Vagina (tissue), 2 donors: Measurements from ENCODE around the gene GNG7. TPM values are rescaled to one million over a fixed set of nuclear protein-coding genes. Genes with fewer than 3 reads are reported as not detected.

Experiments
- DNase-seq, 2 donors: peaks; one replicate each; pipeline ENCODE4 v3.0.0-alpha.2; 2017; ENCODE audit errors: extremely low spot score in 2 of 2
- H3K27ac ChIP-seq: fragments of 200-600 bp; sonication (generic); one replicate; pipeline ENCODE4 v1.5.1; 2019
- H3K27me3 ChIP-seq: fragments of 200-600 bp; sonication (generic); one replicate; pipeline ENCODE4 v1.5.1; 2019
- H3K36me3 ChIP-seq, 2 donors: fragments of 200-600 bp; sonication (generic); one replicate each; pipeline ENCODE4 v1.5.1; 2017 to 2019
- H3K4me1 ChIP-seq: fragments of 200-600 bp; sonication (generic); one replicate; pipeline ENCODE4 v1.5.1; 2019
- H3K4me3 ChIP-seq, 2 donors: fragments of 200-600 bp; sonication (generic); 1 replicate in 1 of 2; 2 replicates in 1 of 2; pipeline ENCODE4 v1.5.1; 2016 to 2019
- H3K9me3 ChIP-seq: fragments of 200-600 bp; sonication (generic); one replicate; pipeline ENCODE4 v1.5.1; 2019
- CTCF ChIP-seq, 3 experiments: fragments of 450-650 bp in 2 of 3; fragments of 200-600 bp in 1 of 3; sonication (generic) in 1 of 3; IDR thresholded peaks; one replicate each; pipeline ENCODE4 v1.5.1; 2017 to 2019; ENCODE audit warnings: antibody characterized with exemption in 3 of 3, mild to moderate bottlenecking in 2 of 3, moderate library complexity in 2 of 3
- POLR2A ChIP-seq, 2 donors: fragments of 450-650 bp; IDR thresholded peaks; one replicate each; pipeline ENCODE4 v1.6.1; 2017; ENCODE audit warnings: antibody characterized with exemption in 2 of 2, mild to moderate bottlenecking in 2 of 2, moderate library complexity in 2 of 2
- POLR2AphosphoS5 ChIP-seq, 2 donors: sonication (generic); formaldehyde crosslinking; IDR thresholded peaks; one replicate each; pipeline ENCODE4 v1.9.0; 2017; ENCODE audit warnings: antibody characterized with exemption in 2 of 2, mild to moderate bottlenecking in 2 of 2, low read depth in 1 of 2; ENCODE audit not compliant: insufficient read depth in 1 of 2
- intact Hi-C: fragments of 100-400 bp; cut with DNase I; formaldehyde crosslinking; loops from one replicate; pipeline ENCODE4 v1.15.1; 2023
- total RNA-seq: library from RNA; depleted of rRNA; stranded (reverse); fragments of >200 nt; gene quantifications from one replicate; pipeline ENCODE4 v1.2.3, GENCODE V29; 2016

GNG7 gene
- total RNA-seq, 1 donor from 2014 or later: 2.0 TPM

GRCh38 chr19:2484178-2484937 lies 218.1 kb downstream of the GNG7 start:
- Histone ChIP-seq H3K27me3 (no peaks in the 10 kb centered on the region), H3K4me1 (peaks cover 19% of the 10 kb centered on the region), H3K4me3 (no peak overlapping the region), H3K36me3 (no peaks in the 10 kb centered on the region), H3K27ac (no peak overlapping the region), H3K9me3 (no peaks in the 10 kb centered on the region)
- intact Hi-C loops: no loop called here
- no peak for DNase-seq
- no peak for TF ChIP-seq CTCF (IDR thresholded peaks at IDR 0.05)
- no peak for TF ChIP-seq POLR2A (IDR thresholded peaks at IDR 0.05)
- TF ChIP-seq POLR2AphosphoS5 (IDR thresholded peaks at IDR 0.05; ENCODE audit: insufficient read depth in 1 of 2, low read depth in 1 of 2): no peak

- H3K4me1 ChIP-seq: peaks cover 20% of the 10 kb centered on the region
- H3K4me3 ChIP-seq: no peak overlapping the region
- no peak for DNase-seq
- H3K36me3 ChIP-seq: no peaks in the 10 kb centered on the region
- intact Hi-C loops: no loop called here
- no peaks in the 10 kb centered on the region for H3K9me3 ChIP-seq
- H3K27ac ChIP-seq: no peak overlapping the region
- H3K27me3 ChIP-seq: no peaks in the 10 kb centered on the region
- TF ChIP-seq POLR2AphosphoS5 (IDR thresholded peaks at IDR 0.05; ENCODE audit: insufficient read depth in 1 of 2, low read depth in 1 of 2): no peak
- no peak for TF ChIP-seq CTCF (IDR thresholded peaks at IDR 0.05)
- no peak for TF ChIP-seq POLR2A (IDR thresholded peaks at IDR 0.05)
Measured at GRCh38 chr19:2483484-2484151, 218.9 kb downstream of the GNG7 start.

GRCh38 chr19:2483084-2483483 lies 219.4 kb downstream of the GNG7 start:
- H3K27me3 ChIP-seq: no peaks in the 10 kb centered on the region
- H3K9me3 ChIP-seq: no peaks in the 10 kb centered on the region
- intact Hi-C loops: no loop called here
- no peak overlapping the region for H3K27ac ChIP-seq
- TF ChIP-seq CTCF (IDR thresholded peaks at IDR 0.05) (no peak), POLR2AphosphoS5 (IDR thresholded peaks at IDR 0.05; ENCODE audit: insufficient read depth in 1 of 2, low read depth in 1 of 2) (no peak), POLR2A (IDR thresholded peaks at IDR 0.05) (no peak)
- H3K36me3 ChIP-seq: no peaks in the 10 kb centered on the region
- H3K4me1 ChIP-seq: peaks cover 20% of the 10 kb centered on the region
- H3K4me3 ChIP-seq: no peak overlapping the region
- no peak for DNase-seq

- no peaks in the 10 kb centered on the region for H3K9me3 ChIP-seq
- H3K27me3 ChIP-seq: no peaks in the 10 kb centered on the region
- DNase-seq: no peak
- intact Hi-C loops: no loop called here
- H3K4me1 ChIP-seq: peaks cover 22% of the 10 kb centered on the region
- H3K36me3 ChIP-seq: no peaks in the 10 kb centered on the region
- H3K27ac ChIP-seq: no peak overlapping the region
- no peak for TF ChIP-seq POLR2A (IDR thresholded peaks at IDR 0.05)
- no peak for TF ChIP-seq POLR2AphosphoS5 (IDR thresholded peaks at IDR 0.05; ENCODE audit: insufficient read depth in 1 of 2, low read depth in 1 of 2)
- TF ChIP-seq CTCF (IDR thresholded peaks at IDR 0.05): no peak
- no peak overlapping the region for H3K4me3 ChIP-seq
Measured at GRCh38 chr19:2482354-2483038, 220.0 kb downstream of the GNG7 start.
